Ovary (tissue), 3 donors: ENCODE measurements around the gene CRLF1.
A peak's percentile ranks its signal among the peaks of the same experiment; 100 is the strongest.

ENCODE experiments used
- EP300 ChIP-seq: sonication (generic); formaldehyde crosslinking; IDR thresholded peaks from one replicate; pipeline ENCODE4 v1.6.1; 2017; ENCODE audit warnings: antibody characterized with exemption
- POLR2A ChIP-seq: fragments of 450-650 bp; IDR thresholded peaks from one replicate; pipeline ENCODE4 v1.6.1; 2017; ENCODE audit warnings: antibody characterized with exemption, mild to moderate bottlenecking, moderate library complexity
- TF ChIP-seq, protein P1 (sequence below), 3 donors: fragments of 450-650 bp in 2 of 3; fragments of 200-600 bp in 1 of 3; IDR thresholded peaks; one replicate each; pipeline versions ENCODE4 v1.5.1 to v1.8.0; 2016 to 2022; ENCODE audit warnings: antibody characterized with exemption in 3 of 3, mild to moderate bottlenecking in 1 of 3
- donor health status: DM: no; HTN: no; CAD: no.

DNA sequence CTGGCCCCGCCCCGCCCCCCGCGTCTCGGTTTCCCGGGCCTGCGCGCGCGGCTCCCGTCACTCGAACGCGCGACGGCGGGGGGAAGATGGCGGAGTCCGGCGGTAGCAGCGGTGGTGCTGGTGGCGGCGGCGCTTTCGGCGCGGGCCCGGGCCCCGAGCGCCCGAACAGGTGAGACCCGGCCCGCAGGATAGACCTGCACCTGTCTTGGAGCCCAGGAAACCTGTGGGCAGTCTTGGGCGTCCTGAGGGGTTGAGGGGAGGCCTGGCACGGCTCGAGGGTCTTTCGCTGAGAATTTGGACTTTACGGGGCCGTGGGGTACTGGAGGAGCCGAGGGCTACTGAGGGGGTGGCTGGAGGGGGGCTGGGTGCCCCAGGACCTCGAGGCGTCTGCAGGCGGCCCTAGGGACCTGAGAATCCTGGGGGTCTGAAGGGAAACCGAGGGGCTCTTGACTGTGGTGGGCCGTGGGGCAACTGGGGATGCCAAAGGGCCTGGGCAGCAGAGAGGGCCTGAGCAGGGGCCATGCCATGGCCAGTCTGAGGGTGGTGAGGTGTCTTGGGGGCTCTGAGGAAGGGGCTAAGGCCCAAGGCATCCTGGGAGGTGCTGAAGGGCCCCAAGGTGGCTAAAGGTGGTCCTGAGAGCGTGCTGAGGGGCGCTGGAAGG lies 30.5 kb upstream of the CRLF1 start, which contains the start of gene KLHL26:
- TF ChIP-seq, protein P1, sequence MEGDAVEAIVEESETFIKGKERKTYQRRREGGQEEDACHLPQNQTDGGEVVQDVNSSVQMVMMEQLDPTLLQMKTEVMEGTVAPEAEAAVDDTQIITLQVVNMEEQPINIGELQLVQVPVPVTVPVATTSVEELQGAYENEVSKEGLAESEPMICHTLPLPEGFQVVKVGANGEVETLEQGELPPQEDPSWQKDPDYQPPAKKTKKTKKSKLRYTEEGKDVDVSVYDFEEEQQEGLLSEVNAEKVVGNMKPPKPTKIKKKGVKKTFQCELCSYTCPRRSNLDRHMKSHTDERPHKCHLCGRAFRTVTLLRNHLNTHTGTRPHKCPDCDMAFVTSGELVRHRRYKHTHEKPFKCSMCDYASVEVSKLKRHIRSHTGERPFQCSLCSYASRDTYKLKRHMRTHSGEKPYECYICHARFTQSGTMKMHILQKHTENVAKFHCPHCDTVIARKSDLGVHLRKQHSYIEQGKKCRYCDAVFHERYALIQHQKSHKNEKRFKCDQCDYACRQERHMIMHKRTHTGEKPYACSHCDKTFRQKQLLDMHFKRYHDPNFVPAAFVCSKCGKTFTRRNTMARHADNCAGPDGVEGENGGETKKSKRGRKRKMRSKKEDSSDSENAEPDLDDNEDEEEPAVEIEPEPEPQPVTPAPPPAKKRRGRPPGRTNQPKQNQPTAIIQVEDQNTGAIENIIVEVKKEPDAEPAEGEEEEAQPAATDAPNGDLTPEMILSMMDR (IDR thresholded peaks at IDR 0.05), result no peak
- TF ChIP-seq EP300, result no peak
- peak; percentile 74 for TF ChIP-seq POLR2A
